Natural killer cell treated with Interleukin-12 subunit alpha and Interleukin-12 subunit beta and Interleukin-15 and Interleukin-18, amount 100 ng/mL, for 72 hours (primary cell): ENCODE measurements around the gene PDE4B. TPM values are rescaled to one million over a fixed set of nuclear protein-coding genes. Genes with fewer than 3 reads are reported as not detected.
A peak's percentile ranks its signal among the peaks of the same experiment; 100 is the strongest.
"Not testable (repeated sequence)": the region's sequence is repeated elsewhere in the genome, so short reads cannot be mapped to it uniquely, and the experiment has no call there.

Source experiments
- ATAC-seq, 2 donors: fragments of 150-1000 bp; cut with Tn5 transposase in 1 of 2; sonication (Bioruptor Pico), chemical (Tn5 transposase) in 1 of 2; 2 replicates each; pipeline ENCODE4 v1.10.0; 2021
- DNase-seq: peaks from one replicate; pipeline ENCODE4 v3.0.0; 2022; ENCODE audit warnings: low spot score
- H3K27ac Mint-ChIP-seq, 2 donors: 1 replicate in 1 of 2; 2 replicates in 1 of 2; pipeline ENCODE4 v1.8.0; 2022; ENCODE audit warnings: mixed read lengths in 2 of 2, mild to moderate bottlenecking in 1 of 2, moderate library complexity in 1 of 2
- H3K27me3 Mint-ChIP-seq, 2 donors: 1 replicate in 1 of 2; 2 replicates in 1 of 2; pipeline ENCODE4 v1.8.0; 2022; ENCODE audit warnings: mixed read lengths in 2 of 2
- H3K36me3 Mint-ChIP-seq: one replicate; pipeline ENCODE4 v1.8.0; 2022; ENCODE audit warnings: mixed read lengths
- H3K4me1 Mint-ChIP-seq, 2 donors: 1 replicate in 1 of 2; 2 replicates in 1 of 2; pipeline ENCODE4 v1.8.0; 2022; ENCODE audit warnings: low read depth in 2 of 2, mixed read lengths in 2 of 2, mild to moderate bottlenecking in 1 of 2
- H3K4me3 Mint-ChIP-seq: one replicate; pipeline ENCODE4 v1.8.0; 2022; ENCODE audit warnings: mixed read lengths
- H3K9me3 Mint-ChIP-seq: 2 replicates; pipeline ENCODE4 v1.8.0; 2022; ENCODE audit warnings: mixed read lengths
- total RNA-seq, 2 donors: library from RNA; stranded (reverse); gene quantifications; one replicate each; pipeline ENCODE4 v1.2.3, GENCODE V29; 2022

The PDE4B gene
- total RNA-seq, 2 donors from 2014 or later, result 83.8 to 136 TPM

DNA sequence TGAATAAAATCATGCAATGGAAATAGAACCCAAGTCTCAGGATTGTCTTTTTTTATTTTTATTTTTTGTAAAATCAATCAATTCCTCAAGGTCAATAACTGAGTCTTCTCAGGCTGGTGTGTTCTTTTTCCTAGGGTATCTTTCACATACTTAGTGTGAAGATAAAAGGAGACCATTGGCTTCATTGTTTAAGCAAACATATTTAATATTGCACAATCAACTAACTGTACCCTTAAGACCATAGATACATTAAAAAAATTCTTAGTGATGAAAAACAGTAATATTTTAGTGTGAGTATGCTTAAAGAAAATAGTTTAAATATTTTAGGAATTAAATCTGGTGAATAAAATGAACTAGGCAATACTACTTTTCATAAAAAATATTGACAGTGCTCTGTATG is 31.4 kb downstream of the PDE4B start:
- no peak for ATAC-seq

DNA sequence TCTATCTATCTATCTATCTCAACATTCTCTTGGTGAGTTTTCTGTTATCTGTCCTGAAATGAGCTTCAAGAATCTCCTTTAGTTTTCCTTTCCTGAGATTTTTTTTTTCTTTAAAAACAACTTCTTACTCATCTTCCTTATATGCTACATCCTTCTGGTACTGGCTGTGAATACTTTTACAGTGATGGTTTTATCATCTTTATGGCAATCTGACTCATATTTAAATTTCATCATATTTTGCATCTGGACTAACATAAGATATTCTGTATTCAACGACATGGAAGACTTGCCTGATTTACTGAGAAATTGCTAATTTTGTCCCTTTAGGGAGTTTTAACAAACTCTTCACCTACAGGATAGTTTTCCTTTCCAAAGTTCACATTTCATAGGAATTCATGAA is 33.0 kb downstream of the PDE4B start:
- Mint-ChIP-seq H3K4me1 (peaks cover 2 to 7% of the 10 kb centered on the region in 2 donors), H3K27ac (no peak overlapping the region), H3K4me3 (no peak overlapping the region), H3K9me3 (peaks cover 5% of the 10 kb centered on the region), H3K27me3 (peaks cover 5 to 7% of the 10 kb centered on the region in 2 donors), H3K36me3 (no peaks in the 10 kb centered on the region)
- DNase-seq (no peak), ATAC-seq (no peak)

More for the DNA sequence above, 31.4 kb downstream of the PDE4B start:
- no peaks in the 10 kb centered on the region for H3K36me3 Mint-ChIP-seq
- H3K4me3 Mint-ChIP-seq, result no peak overlapping the region
- H3K4me1 Mint-ChIP-seq, result no peaks in the 10 kb centered on the region
- no peak for DNase-seq
- peaks cover 7 to 12% of the 10 kb centered on the region in 2 donors for H3K27me3 Mint-ChIP-seq
- no peak overlapping the region for H3K27ac Mint-ChIP-seq
- H3K9me3 Mint-ChIP-seq, result peaks cover 9% of the 10 kb centered on the region

DNA sequence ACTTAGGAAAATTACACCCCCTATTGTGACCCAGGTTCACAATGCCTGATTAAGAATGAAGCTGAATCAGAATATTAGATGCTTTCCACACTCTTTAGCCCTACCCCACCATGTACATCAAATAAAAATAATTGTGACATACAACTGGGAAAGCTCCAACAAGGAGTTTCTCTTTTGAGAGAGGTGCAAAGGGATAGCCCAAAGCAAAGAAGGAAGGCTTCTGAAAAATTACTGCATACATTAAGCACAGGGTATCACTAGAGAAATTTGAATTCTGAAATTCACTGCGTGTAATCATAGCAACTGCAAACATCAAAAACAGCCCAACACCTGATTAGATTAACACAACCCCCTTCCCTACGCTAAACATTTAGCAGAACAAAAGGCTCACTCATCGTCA is 34.1 kb downstream of the PDE4B start:
- Mint-ChIP-seq H3K36me3 (no peaks in the 10 kb centered on the region), H3K4me3 (no peak overlapping the region), H3K9me3 (peaks cover 5% of the 10 kb centered on the region), H3K27me3 (peaks cover 5 to 7% of the 10 kb centered on the region in 2 donors), H3K4me1 (peaks cover 2 to 10% of the 10 kb centered on the region in 2 donors), H3K27ac (no peak overlapping the region)
- DNase-seq (no peak), ATAC-seq (no peak)

DNA sequence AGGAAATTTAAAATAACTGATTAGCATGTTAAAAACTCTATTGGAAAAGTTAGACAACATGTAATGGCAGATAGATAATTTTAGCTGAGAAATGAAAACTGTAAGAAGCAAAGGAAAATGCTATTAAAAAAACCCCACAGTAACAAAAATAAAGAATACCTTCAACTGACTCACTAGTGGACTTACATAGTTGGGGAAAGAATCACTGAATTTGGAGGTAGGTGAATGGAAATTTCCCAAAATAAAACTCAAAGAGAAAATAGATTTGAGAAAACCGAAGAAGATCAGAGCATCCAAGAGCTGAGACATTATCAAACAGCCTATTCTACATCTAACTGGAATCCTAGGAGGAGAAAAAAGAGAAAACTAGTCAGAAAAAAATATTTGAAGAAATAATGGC is 34.7 kb downstream of the PDE4B start:
- ATAC-seq (no peak), DNase-seq (no peak)
- H3K27me3 Mint-ChIP-seq, result peaks cover 5 to 7% of the 10 kb centered on the region in 2 donors
- no peaks in the 10 kb centered on the region for H3K36me3 Mint-ChIP-seq
- no peak overlapping the region for H3K4me3 Mint-ChIP-seq
- no peak overlapping the region for H3K27ac Mint-ChIP-seq
- H3K9me3 Mint-ChIP-seq, result peaks cover 10% of the 10 kb centered on the region
- H3K4me1 Mint-ChIP-seq, result peaks cover 2 to 10% of the 10 kb centered on the region in 2 donors

DNA sequence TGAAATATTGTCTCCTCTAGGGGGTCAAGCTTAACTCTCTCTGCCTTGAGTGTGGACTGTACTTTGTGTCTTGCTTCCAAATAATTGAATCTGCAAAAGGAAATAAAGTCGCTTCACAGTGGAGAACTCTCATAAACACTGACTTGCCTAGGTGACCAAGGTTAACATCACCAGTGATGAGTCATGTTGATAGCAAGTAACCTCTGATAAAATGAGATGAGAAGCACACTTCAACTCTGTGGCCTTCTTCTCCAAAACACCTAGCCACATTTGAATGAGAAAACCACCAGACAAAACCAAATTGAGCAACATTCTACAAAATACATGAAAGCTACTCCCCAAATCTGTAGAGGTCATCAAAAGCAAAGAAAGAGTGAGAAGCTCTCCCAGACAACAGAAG is 37.6 kb downstream of the PDE4B start:
- no peaks in the 10 kb centered on the region for H3K36me3 Mint-ChIP-seq
- peaks cover 0 to 3% of the 10 kb centered on the region in 2 donors for H3K27me3 Mint-ChIP-seq
- peaks cover 6% of the 10 kb centered on the region for H3K9me3 Mint-ChIP-seq
- H3K4me3 Mint-ChIP-seq, result peak overlapping the region; percentile 21
- ATAC-seq (peak; percentile 77 to 97), DNase-seq (no peak)
- H3K27ac Mint-ChIP-seq, result peak overlapping the region in 1 of 2 donors; percentile 12
- peaks cover 2 to 10% of the 10 kb centered on the region in 2 donors for H3K4me1 Mint-ChIP-seq

DNA sequence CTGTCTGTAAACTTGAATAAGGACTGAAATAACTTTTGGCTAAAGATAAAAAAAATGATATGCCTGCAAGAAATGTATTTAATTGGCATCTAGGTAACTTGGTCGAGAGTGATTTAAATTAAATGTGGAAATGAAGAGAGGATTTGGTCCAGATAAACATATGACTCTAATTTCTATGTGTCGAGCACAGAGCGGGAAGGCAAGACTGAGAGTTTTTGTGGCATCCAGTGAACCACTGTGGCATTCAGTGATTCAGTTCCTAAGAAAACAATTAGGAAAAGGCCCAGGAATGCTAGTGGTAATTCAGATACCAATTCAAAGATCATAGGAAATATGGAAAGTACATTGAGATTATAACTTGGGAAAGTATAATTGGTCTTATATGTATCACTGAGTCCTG is 39.6 kb downstream of the PDE4B start:
- Mint-ChIP-seq H3K27me3 (no peaks in the 10 kb centered on the region), H3K27ac (no peak overlapping the region), H3K36me3 (no peaks in the 10 kb centered on the region), H3K4me1 (peaks cover 2 to 10% of the 10 kb centered on the region in 2 donors), H3K4me3 (no peak overlapping the region), H3K9me3 (peaks cover 13% of the 10 kb centered on the region)
- ATAC-seq (no peak), DNase-seq (no peak)

DNA sequence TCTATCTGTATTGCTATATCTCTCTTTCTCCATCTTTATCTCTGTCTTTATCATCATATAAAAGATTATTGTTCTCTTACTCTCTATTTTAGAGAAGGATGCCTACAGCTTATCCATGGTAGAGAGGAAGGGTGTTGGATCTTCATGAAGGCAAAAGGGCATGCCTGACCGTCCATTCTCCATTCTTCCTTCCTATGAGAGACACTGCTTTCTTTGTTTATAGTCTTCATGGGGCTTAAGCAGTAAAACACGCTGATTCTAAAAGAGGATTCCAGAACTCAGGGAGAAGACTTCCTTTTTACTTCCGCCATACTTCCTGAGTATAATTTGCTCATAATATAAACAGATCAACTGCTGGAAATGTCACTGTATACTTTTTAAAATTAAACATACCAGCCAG is 44.0 kb downstream of the PDE4B start:
- no peak overlapping the region for H3K27ac Mint-ChIP-seq
- H3K27me3 Mint-ChIP-seq, result no peaks in the 10 kb centered on the region
- no peaks in the 10 kb centered on the region for H3K4me1 Mint-ChIP-seq
- no peaks in the 10 kb centered on the region for H3K36me3 Mint-ChIP-seq
- ATAC-seq (no peak), DNase-seq (no peak)
- H3K9me3 Mint-ChIP-seq, result peaks cover 13% of the 10 kb centered on the region
- H3K4me3 Mint-ChIP-seq, result no peak overlapping the region

DNA sequence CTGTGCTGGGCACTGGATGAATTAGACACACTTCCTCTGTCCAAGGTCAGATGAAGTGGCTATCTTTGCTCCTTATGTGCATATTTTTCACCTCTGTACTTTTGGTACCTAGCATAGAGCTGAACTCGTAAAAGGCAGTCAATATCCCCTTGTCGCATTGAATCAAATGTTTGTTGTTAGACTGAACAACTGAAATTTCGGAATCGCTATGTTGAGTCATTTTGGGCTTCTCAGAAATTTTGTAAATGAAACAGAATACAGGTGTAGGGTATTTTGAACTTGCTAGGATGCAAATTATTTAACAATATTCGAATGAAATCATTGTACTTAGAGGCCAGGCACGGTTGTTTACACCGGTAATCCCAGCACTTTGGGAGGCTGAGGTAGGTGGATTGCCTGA is 48.0 kb downstream of the PDE4B start:
- H3K36me3 Mint-ChIP-seq, result no peaks in the 10 kb centered on the region
- no peaks in the 10 kb centered on the region for H3K4me1 Mint-ChIP-seq
- H3K27ac Mint-ChIP-seq, result no peak overlapping the region
- no peak for DNase-seq
- ATAC-seq, result no peak
- H3K27me3 Mint-ChIP-seq, result no peaks in the 10 kb centered on the region
- peaks cover 7% of the 10 kb centered on the region for H3K9me3 Mint-ChIP-seq
- no peak overlapping the region for H3K4me3 Mint-ChIP-seq

DNA sequence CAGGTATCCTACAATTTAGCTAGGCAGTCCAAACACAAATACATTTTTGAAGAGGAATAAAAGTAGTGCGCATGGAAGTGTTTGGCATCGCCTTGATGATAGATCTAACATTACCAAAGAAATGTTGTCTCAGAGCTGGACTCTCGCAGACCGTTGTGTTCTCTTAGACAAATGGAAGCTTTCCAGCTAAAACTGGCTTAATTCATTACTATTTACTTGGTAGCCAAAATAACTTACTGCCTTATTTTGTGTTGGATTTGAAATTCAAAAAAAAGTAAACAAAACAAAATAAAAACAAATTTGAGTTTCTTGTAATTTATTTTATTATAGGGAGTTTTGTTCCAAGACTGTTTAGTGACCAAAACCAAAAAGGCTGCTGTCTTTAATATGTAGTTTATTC is 51.6 kb downstream of the PDE4B start:
- Mint-ChIP-seq H3K27me3 (no peaks in the 10 kb centered on the region), H3K4me1 (no peaks in the 10 kb centered on the region), H3K4me3 (no peak overlapping the region), H3K9me3 (peaks cover 6% of the 10 kb centered on the region), H3K36me3 (no peaks in the 10 kb centered on the region), H3K27ac (no peak overlapping the region)
- ATAC-seq (no peak), DNase-seq (no peak)

DNA sequence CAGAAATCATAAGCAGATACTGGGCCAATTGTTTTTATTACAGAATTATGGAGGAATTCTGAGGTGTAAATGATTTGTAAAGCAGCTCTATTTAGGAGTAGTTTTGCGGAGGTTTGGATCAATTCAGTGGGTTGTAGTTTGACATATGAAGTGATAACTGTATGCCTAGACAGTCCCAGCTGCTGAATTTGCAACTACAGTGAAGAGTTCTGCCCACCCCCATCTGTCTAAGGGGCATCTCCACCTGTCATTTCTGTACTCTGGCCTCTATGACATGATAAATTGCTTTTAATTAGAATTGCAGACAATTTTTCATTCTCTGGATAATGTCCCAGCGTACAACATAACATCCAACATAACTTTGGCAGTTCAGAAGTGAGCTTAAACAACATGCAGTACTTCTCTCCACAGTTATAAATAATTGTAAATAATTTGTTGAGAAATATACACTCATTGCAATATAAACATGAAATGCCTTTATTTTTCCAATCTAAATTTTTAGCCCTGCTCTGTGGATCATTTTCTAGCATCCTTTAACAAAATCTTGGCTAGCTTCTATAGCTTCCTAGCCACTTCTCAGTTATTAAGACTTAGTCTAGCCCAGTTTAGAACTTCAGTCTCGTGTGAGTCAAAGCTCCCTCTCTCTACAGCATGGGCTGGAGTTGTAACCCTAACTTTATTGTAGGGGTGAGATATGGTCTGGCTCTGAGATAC is 52.3 kb downstream of the PDE4B start:
- Mint-ChIP-seq H3K4me1 (no peaks in the 10 kb centered on the region), H3K27me3 (no peaks in the 10 kb centered on the region), H3K36me3 (no peaks in the 10 kb centered on the region), H3K4me3 (no peak overlapping the region), H3K27ac (no peak overlapping the region), H3K9me3 (peaks cover 6% of the 10 kb centered on the region)
- ATAC-seq (no peak), DNase-seq (no peak)

DNA sequence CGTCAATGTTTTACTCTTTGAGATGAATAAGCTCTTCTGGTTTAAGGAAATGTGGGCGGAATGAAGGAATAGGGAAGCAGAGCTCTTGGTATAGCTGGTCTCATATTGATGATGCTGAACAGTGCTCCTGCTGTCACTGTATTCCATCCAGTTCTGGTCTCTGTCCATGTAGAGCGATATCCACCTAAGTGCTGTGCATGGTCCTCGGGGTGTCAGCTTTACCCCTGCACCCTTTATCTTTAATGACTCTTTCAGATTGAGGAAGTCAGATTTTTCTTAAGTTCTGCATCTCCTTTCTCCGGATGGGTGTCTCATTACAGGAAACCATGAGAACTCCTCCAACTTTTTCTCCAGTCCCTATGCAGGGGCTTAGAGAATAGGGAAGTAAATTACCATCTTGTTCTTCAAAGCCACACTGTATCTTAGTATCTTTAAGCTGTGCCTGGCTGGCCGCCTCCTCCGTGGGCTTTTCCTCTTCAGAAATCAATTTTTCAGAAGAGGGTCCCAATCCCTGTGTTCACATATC is 52.9 kb downstream of the PDE4B start:
- no peak overlapping the region for H3K4me3 Mint-ChIP-seq
- no peaks in the 10 kb centered on the region for H3K27me3 Mint-ChIP-seq
- peaks cover 6% of the 10 kb centered on the region for H3K9me3 Mint-ChIP-seq
- H3K36me3 Mint-ChIP-seq, result no peaks in the 10 kb centered on the region
- no peaks in the 10 kb centered on the region for H3K4me1 Mint-ChIP-seq
- ATAC-seq, result no peak
- DNase-seq, result no peak
- H3K27ac Mint-ChIP-seq, result no peak overlapping the region

DNA sequence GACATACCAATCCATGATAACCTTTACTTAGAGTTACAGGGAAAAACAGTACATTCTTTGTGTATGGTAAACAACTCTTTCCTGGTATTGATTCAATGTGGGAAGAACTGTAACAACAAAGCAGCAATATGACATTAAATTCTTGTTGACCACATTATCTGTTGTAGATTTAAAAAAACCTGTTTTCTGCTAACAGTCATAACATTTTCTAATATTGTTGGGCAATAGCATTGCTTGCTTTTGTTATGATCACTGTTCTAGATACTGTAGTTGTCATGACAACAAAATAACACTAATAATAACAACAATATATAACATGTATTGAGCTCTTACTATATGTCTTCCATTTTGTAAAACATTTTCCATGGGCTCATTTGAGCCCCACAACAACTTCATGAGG is 54.2 kb downstream of the PDE4B start:
- peaks cover 8% of the 10 kb centered on the region for H3K9me3 Mint-ChIP-seq
- no peak overlapping the region for H3K4me3 Mint-ChIP-seq
- H3K36me3 Mint-ChIP-seq, result no peaks in the 10 kb centered on the region
- no peaks in the 10 kb centered on the region for H3K4me1 Mint-ChIP-seq
- ATAC-seq (no peak), DNase-seq (no peak)
- H3K27me3 Mint-ChIP-seq, result no peaks in the 10 kb centered on the region
- H3K27ac Mint-ChIP-seq, result no peak overlapping the region

DNA sequence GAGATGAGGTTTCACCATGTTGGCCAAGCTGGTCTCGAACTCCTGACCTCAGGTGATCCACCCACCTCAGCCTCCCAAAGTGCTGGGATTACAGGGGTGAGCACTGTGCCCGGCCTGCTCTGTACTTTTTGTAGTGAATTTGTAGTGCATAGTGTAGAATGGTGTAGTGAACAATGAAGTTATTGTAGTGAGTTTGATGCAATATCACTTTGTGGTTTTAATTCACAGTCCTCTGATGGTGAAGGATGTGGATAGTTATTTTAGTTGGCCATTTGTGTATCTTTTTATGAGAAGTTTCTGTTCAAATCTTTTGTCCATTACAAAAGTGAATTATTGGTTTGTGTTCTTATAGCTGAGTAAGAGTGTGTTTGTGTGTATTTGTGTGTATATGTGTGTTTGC is 57.6 kb downstream of the PDE4B start:
- H3K36me3 Mint-ChIP-seq, result no peaks in the 10 kb centered on the region
- no peak overlapping the region for H3K4me3 Mint-ChIP-seq
- no peak overlapping the region for H3K27ac Mint-ChIP-seq
- H3K27me3 Mint-ChIP-seq, result no peaks in the 10 kb centered on the region
- H3K9me3 Mint-ChIP-seq, result peaks cover 8% of the 10 kb centered on the region
- DNase-seq (no peak), ATAC-seq (no peak)
- no peaks in the 10 kb centered on the region for H3K4me1 Mint-ChIP-seq

DNA sequence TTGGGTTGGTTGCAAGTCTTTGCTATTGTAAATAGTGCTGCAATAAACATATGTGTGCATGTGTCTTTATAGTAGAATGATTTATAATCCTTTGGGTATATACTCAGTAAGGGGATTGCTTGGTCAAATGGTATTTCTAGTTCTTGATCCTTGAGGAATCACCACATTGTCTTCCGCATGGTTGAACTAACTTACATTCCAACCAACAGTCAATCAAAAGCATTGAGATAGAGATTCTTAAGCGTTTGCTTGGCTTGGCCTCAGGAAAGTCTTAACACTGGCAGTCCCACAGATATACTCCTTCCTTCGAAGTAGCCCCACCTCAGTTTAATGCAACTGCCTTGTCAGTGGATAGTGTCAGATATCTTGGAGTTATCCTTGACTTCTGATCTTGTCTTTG is 63.9 kb downstream of the PDE4B start:
- not testable (repeated sequence) for H3K27ac Mint-ChIP-seq, H3K4me3 Mint-ChIP-seq, ATAC-seq, H3K9me3 Mint-ChIP-seq, H3K4me1 Mint-ChIP-seq, DNase-seq, H3K36me3 Mint-ChIP-seq, H3K27me3 Mint-ChIP-seq

DNA sequence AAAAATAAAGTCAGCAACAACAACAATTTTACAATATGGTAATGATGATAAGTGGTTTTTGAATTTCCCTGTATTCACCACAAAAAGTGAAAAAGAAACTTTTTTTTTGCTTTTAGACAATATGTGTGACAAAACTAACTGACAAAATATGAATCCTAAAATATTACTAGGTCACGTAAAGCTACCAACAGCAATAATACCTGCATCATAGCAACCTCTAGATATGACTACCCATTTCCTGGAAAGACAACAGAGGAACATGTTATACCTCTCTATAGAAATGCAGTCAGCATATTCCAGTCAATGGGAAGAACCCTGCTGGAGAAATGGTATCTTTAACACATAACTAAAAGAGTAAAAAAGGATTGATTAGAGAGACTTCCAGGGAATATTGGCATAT is 73.7 kb downstream of the PDE4B start:
- Mint-ChIP-seq H3K36me3 (peaks cover 15% of the 10 kb centered on the region), H3K4me1 (no peaks in the 10 kb centered on the region), H3K27ac (peak overlapping the region in 1 of 2 donors; percentile 64), H3K4me3 (peak overlapping the region; percentile 43), H3K9me3 (peaks cover 9% of the 10 kb centered on the region), H3K27me3 (peaks cover 0 to 17% of the 10 kb centered on the region in 2 donors)
- DNase-seq, result no peak
- ATAC-seq, result peak; percentile 45 to 85
